Hair follicle dermal papilla cell (primary cell): ENCODE data around the gene LYZL6. TPM values are rescaled to one million over a fixed set of nuclear protein-coding genes. Genes with fewer than 3 reads are reported as not detected.

Experiments
- small RNA-seq: library from RNA; depleted of rRNA; stranded (forward); fragments of <200 nt; gene quantifications from one replicate; pipeline ENCODE3, GENCODE V24; 2012
- total RNA-seq: library from RNA; depleted of rRNA; stranded (reverse); fragments of >200 nt; gene quantifications from 2 replicates; pipeline ENCODE4 v1.2.3, GENCODE V29; 2012

The LYZL6 gene, protein sequence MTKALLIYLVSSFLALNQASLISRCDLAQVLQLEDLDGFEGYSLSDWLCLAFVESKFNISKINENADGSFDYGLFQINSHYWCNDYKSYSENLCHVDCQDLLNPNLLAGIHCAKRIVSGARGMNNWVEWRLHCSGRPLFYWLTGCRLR
- total RNA-seq = not detected in 2 replicates

GRCh38 chr17:35943537-35943936 is at the start of gene LYZL6:
Gene LYZL6, minus strand, starts transcription at chr17:35943713. Its CDS starts 4,357 bp downstream, at chr17:35939356.

GRCh38 chr17:35986643-35987042 is 43.1 kb upstream of the LYZL6 start, which contains the start of gene CCL14:
Gene CCL14, minus strand, starts transcription at chr17:35986729. Its CDS starts 80 bp downstream, at chr17:35986649.

GRCh38 chr17:35981246-35981645 is 37.7 kb upstream of the LYZL6 start, which contains the start of gene CCL16:
Gene CCL16, minus strand, starts transcription at chr17:35981497. Its CDS starts 77 bp downstream, at chr17:35981420.

DNA sequence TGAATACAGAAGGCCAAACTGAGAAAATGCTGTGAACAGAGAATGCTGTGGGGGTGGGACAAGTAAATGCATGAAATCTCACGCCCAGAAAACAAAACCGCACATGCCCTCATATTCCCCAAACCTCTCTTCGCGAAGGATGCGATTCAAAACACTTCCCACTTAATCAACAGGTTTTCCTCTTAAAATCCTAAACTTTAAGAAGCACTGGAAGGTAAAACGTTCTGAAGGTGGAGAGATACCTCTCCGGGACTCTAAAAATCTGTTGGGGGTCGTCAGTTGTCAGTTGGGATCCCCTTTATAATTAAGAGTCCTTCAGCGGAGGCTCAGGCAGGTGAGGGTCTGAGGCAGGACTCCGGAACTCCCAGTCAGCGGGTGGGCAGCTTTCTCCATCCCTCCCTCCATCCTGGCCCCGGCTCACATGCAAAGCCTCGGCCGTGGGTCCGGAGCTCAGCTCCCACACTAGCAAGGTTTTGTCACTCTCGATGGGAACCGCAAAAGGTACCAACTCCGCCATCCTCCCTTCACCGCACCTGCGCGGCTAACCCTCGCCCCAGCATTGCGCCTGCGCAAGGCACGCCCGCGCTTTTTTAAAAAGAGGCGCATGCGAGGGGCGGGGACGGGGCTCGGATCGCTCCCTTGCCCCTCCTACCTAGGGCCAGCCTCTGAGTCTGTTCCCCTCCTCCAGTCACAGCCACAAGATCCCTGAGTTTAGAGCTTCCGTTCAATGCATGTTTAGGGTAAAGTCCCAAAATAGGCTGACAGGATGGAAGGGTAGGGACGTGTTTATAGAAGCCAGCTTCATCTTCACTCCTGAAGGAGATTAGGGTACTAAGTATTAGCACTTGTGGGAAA is 13.1 kb downstream of the LYZL6 start, which contains the start of gene RDM1:
RDM1 (minus strand) TSS at position 563 of the 855 bp plus-strand sequence; CDS start at position 517, 46 bp downstream.

Small RNA genes within 50 kb of the gene (small RNA-seq; reads per million reads assigned to genes)
- gene RF00100 = 517 reads per million, percentile 99 among the genes with 10 or more reads in this experiment

Other genes starting within 250 kb of the LYZL6 start
- 0.85 and 0.97 TPM in 2 replicates for gene RASL10B, start 212.1 kb downstream of the LYZL6 start, total RNA-seq
- not detected in 2 replicates for gene GAS2L2, start 190.5 kb downstream of the LYZL6 start, total RNA-seq
- gene C17orf50, start 182.8 kb downstream of the LYZL6 start, total RNA-seq = not detected in 2 replicates
- 0.16 and 1.2 TPM in 2 replicates for gene MMP28, start 148.1 kb downstream of the LYZL6 start, total RNA-seq
- 31.9 and 44.0 TPM in 2 replicates for gene TAF15, start 134.2 kb downstream of the LYZL6 start, total RNA-seq
- gene HEATR9, start 74.8 kb downstream of the LYZL6 start, total RNA-seq = not detected in 2 replicates
- gene CCL5, start 63.4 kb downstream of the LYZL6 start, total RNA-seq = 0.16 TPM in 1 of 2 replicates, not detected in the other
- not detected in 2 replicates for gene RDM1, start 12.9 kb downstream of the LYZL6 start, total RNA-seq
- gene CCL16, start 37.8 kb upstream of the LYZL6 start, total RNA-seq = not detected in 2 replicates
- gene CCL14, start 43.0 kb upstream of the LYZL6 start, total RNA-seq = not detected in 2 replicates
- gene CCL15, start 57.8 kb upstream of the LYZL6 start, total RNA-seq = not detected in 2 replicates
- gene CCL23, start 74.3 kb upstream of the LYZL6 start, total RNA-seq = not detected in 2 replicates
- not detected in 2 replicates for gene CCL18, start 120.6 kb upstream of the LYZL6 start, total RNA-seq
- gene CCL3, start 146.4 kb upstream of the LYZL6 start, total RNA-seq = not detected in 2 replicates
- 0.32 TPM in 1 of 2 replicates, not detected in the other for gene CCL4, start 160.1 kb upstream of the LYZL6 start, total RNA-seq
- not detected in 2 replicates for gene TBC1D3B, start 232.9 kb upstream of the LYZL6 start, total RNA-seq